B cell (primary cell): Measurements from ENCODE around the gene ATG2A. TPM values are rescaled to one million over a fixed set of nuclear protein-coding genes. Genes with fewer than 3 reads are reported as not detected.

Experiments
- ATAC-seq: fragments of 200-7000 bp; cut with Tn5 transposase; one replicate; pipeline ENCODE4 v1.10.0; 2021; ENCODE audit warnings: low read depth, mild to moderate bottlenecking, moderate number of reproducible peaks, moderate library complexity
- CTCF ChIA-PET: fragments of 350-600 bp; sonication (Branson Sonifier 250); formaldehyde crosslinking; loops from one replicate; lab custom pipeline; 2021; ENCODE audit warnings: antibody characterized with exemption, inconsistent platforms; lab: Charles Lee
- POLR2A ChIA-PET: fragments of 350-600 bp; sonication (Branson Sonifier 250); formaldehyde crosslinking; loops from one replicate; lab custom pipeline; 2021; ENCODE audit warnings: antibody characterized with exemption; lab: Charles Lee
- DNase-seq: peaks from one replicate; pipeline ENCODE4 v3.0.0; 2013
- H2AFZ ChIP-seq: 2 replicates; pipeline ENCODE4 v1.6.1; 2012; ENCODE audit warnings: mild to moderate bottlenecking, low read depth, low read length; ENCODE audit not compliant: insufficient read depth, poor library complexity, severe bottlenecking
- H3K27ac ChIP-seq, 2 donors: 1 replicate in 1 of 2; 2 replicates in 1 of 2; pipeline ENCODE4 v1.5.1; 2012 to 2013; ENCODE audit warnings: low read length in 2 of 2, mild to moderate bottlenecking in 2 of 2, moderate library complexity in 1 of 2
- H3K27me3 ChIP-seq, 4 experiments: fragments of 200-600 bp in 1 of 4; sonication (generic) in 1 of 4; replicated peaks in 1 of 4; 1 replicate in 2 of 4; 2 replicates in 2 of 4; pipeline versions ENCODE4 v1.6.1 to v1.7.0; 2013 to 2016; ENCODE audit warnings: low read length in 3 of 4, mild to moderate bottlenecking in 2 of 4, mixed read lengths in 1 of 4, moderate library complexity in 1 of 4; ENCODE audit not compliant: insufficient read depth in 4 of 4, control insufficient read depth in 3 of 4; ENCODE audit errors: control extremely low read depth in 1 of 4
- H3K36me3 ChIP-seq, 2 experiments: replicated peaks in 1 of 2; 1 replicate in 1 of 2; 2 replicates in 1 of 2; pipeline versions ENCODE4 v1.6.1 to v1.7.1; 2013; ENCODE audit warnings: low read length in 1 of 2; ENCODE audit not compliant: insufficient read depth in 2 of 2, control insufficient read depth in 1 of 2; ENCODE audit errors: control extremely low read depth in 1 of 2, extremely low read depth in 1 of 2
- H3K4me1 ChIP-seq, 2 donors: fragments of 200-600 bp in 1 of 2; sonication (generic) in 1 of 2; 1 replicate in 1 of 2; 2 replicates in 1 of 2; pipeline versions ENCODE4 v1.5.1 to v1.6.1; 2013 to 2017; ENCODE audit warnings: low read length in 2 of 2; ENCODE audit not compliant: control insufficient read depth in 2 of 2, insufficient read depth in 2 of 2
- H3K4me2 ChIP-seq: replicated peaks from 2 replicates; pipeline ENCODE3; 2012; ENCODE audit warnings: mild to moderate bottlenecking, low read depth, low read length; ENCODE audit not compliant: poor library complexity, severe bottlenecking
- H3K4me3 ChIP-seq, 5 experiments: fragments of 200-600 bp in 1 of 5; sonication (generic) in 1 of 5; 1 replicate in 3 of 5; 2 replicates in 2 of 5; pipeline versions ENCODE4 v1.5.1 to v1.7.0; 2011 to 2016; ENCODE audit warnings: low read length in 4 of 5, mild to moderate bottlenecking in 4 of 5, low read depth in 2 of 5, control low read depth in 1 of 5, moderate library complexity in 1 of 5; ENCODE audit not compliant: insufficient read depth in 1 of 5; ENCODE audit errors: control extremely low read depth in 1 of 5, extremely low read depth in 1 of 5
- H3K79me2 ChIP-seq: fragments of 200-600 bp; sonication (generic); one replicate; pipeline ENCODE4 v1.6.0; 2016; ENCODE audit warnings: low read length; ENCODE audit not compliant: control insufficient read depth, insufficient read depth
- H3K9ac ChIP-seq: fragments of 200-600 bp; sonication (generic); 2 replicates; pipeline ENCODE4 v1.6.1; 2017; ENCODE audit warnings: mild to moderate bottlenecking, low read length, moderate library complexity
- H3K9me3 ChIP-seq, 3 donors: one replicate each; pipeline versions ENCODE4 v1.6.1 to v1.7.1; 2013; ENCODE audit warnings: low read length in 2 of 3; ENCODE audit not compliant: control insufficient read depth in 2 of 3, insufficient read depth in 1 of 3; ENCODE audit errors: control extremely low read depth in 1 of 3
- H4K20me1 ChIP-seq: 2 replicates; pipeline ENCODE4 v1.6.0; 2012; ENCODE audit warnings: mild to moderate bottlenecking, low read length; ENCODE audit not compliant: insufficient read depth, control insufficient read depth, poor library complexity, severe bottlenecking
- H3K27ac Mint-ChIP-seq: one replicate; pipeline ENCODE4 v1.8.0; 2021; ENCODE audit warnings: mixed read lengths
- H3K27me3 Mint-ChIP-seq: one replicate; pipeline ENCODE4 v1.8.0; 2021; ENCODE audit warnings: mixed read lengths
- H3K4me1 Mint-ChIP-seq: one replicate; pipeline ENCODE4 v1.8.0; 2021; ENCODE audit warnings: mixed read lengths
- H3K4me3 Mint-ChIP-seq: one replicate; pipeline ENCODE4 v1.8.0; 2021; ENCODE audit warnings: mixed read lengths
- H3K9me3 Mint-ChIP-seq: one replicate; pipeline ENCODE4 v1.8.0; 2022; ENCODE audit warnings: mixed read lengths; ENCODE audit not compliant: insufficient read depth
- CTCF ChIP-seq: fragments of 200-600 bp; IDR thresholded peaks from one replicate; pipeline ENCODE4 v1.8.0; 2022; ENCODE audit warnings: antibody characterized with exemption, mild to moderate bottlenecking
- EZH2 ChIP-seq: IDR thresholded peaks from 2 replicates; pipeline ENCODE4 v1.6.1; 2012; ENCODE audit warnings: borderline replicate concordance, low read depth, mild to moderate bottlenecking, moderate library complexity, low read length; ENCODE audit not compliant: insufficient read depth, poor library complexity, severe bottlenecking
- WGBS: methylation state at CpG from one replicate; pipeline ENCODE4 v1.1.5; 2013; ENCODE audit warnings: missing lambda C conversion rate; ENCODE audit not compliant: insufficient coverage; 5-methylcytosine and 5-hydroxymethylcytosine counted together
- intact Hi-C: fragments of 100-400 bp; cut with micrococcal nuclease; formaldehyde crosslinking; loops from one replicate; pipeline ENCODE4 v1.10.0; 2022
- polyA plus RNA-seq: library from polyadenylated mRNA; depleted of rRNA; stranded (reverse); fragments of >200 nt; gene quantifications from 2 replicates; pipeline ENCODE4 v1.2.3, GENCODE V29; 2012
- total RNA-seq, 2 donors: library from RNA; stranded (reverse); fragments of 120-200 nt in 1 of 2; gene quantifications; 1 replicate in 1 of 2; 2 replicates in 1 of 2; pipeline versions ENCODE4 v1.2.3 to v1.2.4, GENCODE V29; 2013 to 2022

ATG2A gene
- total and polyA plus RNA-seq, 2 donors (not counting 1 experiment from before 2014, with no cell fraction given): 24.3 to 38.6 TPM

GRCh38 chr11:64861227-64861975 lies 55.6 kb downstream of the ATG2A start:
- H3K9me3 Mint-ChIP-seq: no peaks in the 10 kb centered on the region
- H3K4me2 ChIP-seq: peak overlapping the region; percentile 73
- DNase-seq (peak; percentile 47), ATAC-seq (no peak)
- H3K27me3 Mint-ChIP-seq: no peaks in the 10 kb centered on the region
- H3K4me1 Mint-ChIP-seq: peaks cover 86% of the 10 kb centered on the region
- H3K79me2 ChIP-seq: peaks cover 99% of the 10 kb centered on the region
- peaks cover 0 to 7% (median 0%) of the 10 kb centered on the region in 3 donors for H3K9me3 ChIP-seq
- H3K4me3 Mint-ChIP-seq: peak overlapping the region; percentile 76
- peak overlapping the region; percentile 38 to 58 for H3K27ac ChIP-seq
- no peaks in the 10 kb centered on the region for H3K27me3 ChIP-seq
- ChIA-PET POLR2A (interaction anchor here (0.5 to 10.5 kb wide), 6 partner anchors 11 to 997 kb away, joined by 3 to 150 read pairs (median 5); partner anchors contain the start of genes CFL1 and ZNRD2), CTCF (interaction anchor here (1.0 to 29.2 kb wide), 3 partner anchors 11 to 117 kb away, joined by 3 to 1254 read pairs (median 343); partner anchors contain the start of genes CDC42BPG, EHD1 and RASGRP2)
- H3K9ac ChIP-seq: peak overlapping the region; percentile 4
- H3K4me3 ChIP-seq: no peak overlapping the region
- H3K4me1 ChIP-seq: peaks cover 97 to 100% of the 10 kb centered on the region in 2 donors
- H4K20me1 ChIP-seq: peaks cover 39% of the 10 kb centered on the region
- TF ChIP-seq CTCF (no peak), EZH2 (no peak)
- H3K27ac Mint-ChIP-seq: peak overlapping the region; percentile 91
- H3K36me3 ChIP-seq: peaks cover 0 to 40% of the 10 kb centered on the region in 2 experiments
- WGBS: 65% methylated on average over 6 of the region's 6 CpGs
- intact Hi-C loops: no loop called here
- H2AFZ ChIP-seq: no peak overlapping the region
